OCI-LY1 (cell line): ENCODE measurements around the gene FPR3.

Experiments
- H2AFZ ChIP-seq: fragments of 200-600 bp; sonication (generic), shearing (Covaris generic); 2 replicates; pipeline ENCODE4 v1.6.0; 2014; ENCODE audit warnings: antibody characterized with exemption, mild to moderate bottlenecking, low read length
- H3F3A ChIP-seq: fragments of 200-600 bp; sonication (generic), shearing (Covaris generic); 2 replicates; pipeline ENCODE4 v1.6.0; 2014; ENCODE audit warnings: mild to moderate bottlenecking, antibody characterized with exemption, low read length, moderate library complexity; ENCODE audit not compliant: insufficient read depth
- H3K27ac ChIP-seq: fragments of 200-600 bp; sonication (generic); 2 replicates; pipeline ENCODE4 v1.5.1; 2014; ENCODE audit warnings: low read length, mixed run types, mild to moderate bottlenecking, low read depth; ENCODE audit not compliant: poor library complexity, severe bottlenecking
- H3K27me3 ChIP-seq: fragments of 200-600 bp; sonication (generic); 2 replicates; pipeline ENCODE4 v1.6.0; 2014; ENCODE audit warnings: antibody characterized with exemption, mild to moderate bottlenecking, low read length, moderate library complexity; ENCODE audit not compliant: insufficient read depth
- H3K36me3 ChIP-seq: fragments of 200-600 bp; sonication (generic); 2 replicates; pipeline ENCODE4 v1.6.1; 2014; ENCODE audit warnings: mild to moderate bottlenecking, antibody characterized with exemption, low read length, moderate library complexity, mixed read lengths; ENCODE audit not compliant: insufficient read depth
- H3K4me1 ChIP-seq: fragments of 200-600 bp; sonication (generic); 2 replicates; pipeline ENCODE4 v1.5.1; 2014; ENCODE audit warnings: mild to moderate bottlenecking, low read length, moderate library complexity; ENCODE audit not compliant: insufficient read depth, severe bottlenecking
- H3K4me2 ChIP-seq: fragments of 200-600 bp; sonication (generic), shearing (Covaris generic); 2 replicates; pipeline ENCODE4 v1.6.1; 2014; ENCODE audit warnings: low read length
- H3K4me3 ChIP-seq: fragments of 200-600 bp; sonication (generic); 2 replicates; pipeline ENCODE4 v1.5.1; 2014; ENCODE audit warnings: low read length, low read depth, mild to moderate bottlenecking, mixed read lengths; ENCODE audit not compliant: poor library complexity, severe bottlenecking
- H3K79me2 ChIP-seq: fragments of 200-600 bp; shearing (Covaris generic); 2 replicates; pipeline ENCODE4 v1.6.1; 2016; ENCODE audit warnings: mixed run types, low read length, mixed read lengths; ENCODE audit not compliant: insufficient read depth
- H3K9ac ChIP-seq: fragments of 200-600 bp; sonication (generic), shearing (Covaris generic); 2 replicates; pipeline ENCODE4 v1.6.1; 2014; ENCODE audit warnings: mild to moderate bottlenecking, low read length, mixed read lengths
- H3K9me2 ChIP-seq: fragments of 200-600 bp; sonication (generic), shearing (Covaris generic); 2 replicates; pipeline ENCODE4 v1.6.1; 2014; ENCODE audit warnings: low read depth, mild to moderate bottlenecking, low read length, mixed read lengths
- H3K9me3 ChIP-seq: fragments of 200-600 bp; shearing (Covaris generic); 2 replicates; pipeline ENCODE4 v1.6.1; 2014; ENCODE audit warnings: low read length, mixed read lengths
- H4K20me1 ChIP-seq: fragments of 200-600 bp; sonication (generic), shearing (Covaris generic); 2 replicates; pipeline ENCODE4 v1.6.0; 2016; ENCODE audit warnings: mild to moderate bottlenecking, low read length; ENCODE audit not compliant: insufficient read depth
- CTCF ChIP-seq: fragments of 200-600 bp; sonication (generic), shearing (Covaris generic); IDR thresholded peaks from 2 replicates; pipeline ENCODE4 v1.5.1; 2017; ENCODE audit warnings: mild to moderate bottlenecking, antibody characterized with exemption, low read length, moderate library complexity, mixed read lengths
- EZH2 ChIP-seq: fragments of 200-600 bp; sonication (generic), shearing (Covaris generic); IDR thresholded peaks from 2 replicates; pipeline ENCODE4 v1.8.0; 2017; ENCODE audit warnings: borderline replicate concordance, mixed run types, mild to moderate bottlenecking, antibody characterized with exemption, low read length, moderate library complexity, mixed read lengths

The FPR3 gene

GRCh38 chr19:51777570-51778462 is 17.1 kb upstream of the FPR3 start:
- no peak overlapping the region for H2AFZ ChIP-seq
- H3K4me2 ChIP-seq = no peak overlapping the region
- H3K36me3 ChIP-seq = no peaks in the 10 kb centered on the region
- H3K4me1 ChIP-seq = no peaks in the 10 kb centered on the region
- H3K9me2 ChIP-seq = no peaks in the 10 kb centered on the region
- no peak overlapping the region for H3K4me3 ChIP-seq
- no peaks in the 10 kb centered on the region; the same call in 1 of the 2 replicates for H3K27me3 ChIP-seq
- H3K79me2 ChIP-seq = no peaks in the 10 kb centered on the region
- TF ChIP-seq EZH2 (no peak), CTCF (peak; percentile 66; the same call in 1 of the 2 replicates)
- no peaks in the 10 kb centered on the region for H3F3A ChIP-seq
- no peaks in the 10 kb centered on the region for H4K20me1 ChIP-seq
- H3K27ac ChIP-seq = no peak overlapping the region
- no peaks in the 10 kb centered on the region for H3K9me3 ChIP-seq
- H3K9ac ChIP-seq = no peak overlapping the region

DNA sequence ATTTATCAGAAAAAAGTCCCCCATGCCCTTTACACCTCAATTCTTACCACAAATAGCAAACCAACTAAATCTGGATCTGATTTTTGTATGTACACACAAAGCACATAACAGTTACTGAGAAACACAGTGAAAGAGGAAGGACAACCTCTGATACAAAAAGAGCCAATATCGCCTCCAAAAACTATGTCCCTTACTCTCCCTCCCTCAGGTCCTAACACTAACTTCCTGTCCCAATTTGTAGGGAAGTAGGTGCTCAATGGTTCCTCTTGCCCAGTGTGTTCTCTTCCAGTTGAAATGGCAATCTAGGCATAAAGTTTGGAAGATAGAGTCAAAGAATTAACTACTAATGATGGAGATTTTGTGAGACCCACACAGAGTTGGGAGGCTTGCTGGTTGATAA is 15.8 kb upstream of the FPR3 start:
- no peaks in the 10 kb centered on the region for H3K4me1 ChIP-seq
- no peaks in the 10 kb centered on the region for H3K79me2 ChIP-seq
- H3K36me3 ChIP-seq = no peaks in the 10 kb centered on the region
- no peak overlapping the region for H2AFZ ChIP-seq
- H3F3A ChIP-seq = no peaks in the 10 kb centered on the region
- no peaks in the 10 kb centered on the region for H3K9me3 ChIP-seq
- H3K9me2 ChIP-seq = no peaks in the 10 kb centered on the region
- no peak overlapping the region for H3K4me2 ChIP-seq
- no peaks in the 10 kb centered on the region for H4K20me1 ChIP-seq
- H3K4me3 ChIP-seq = no peak overlapping the region
- no peak for TF ChIP-seq EZH2
- no peak for TF ChIP-seq CTCF
- H3K27me3 ChIP-seq = no peaks in the 10 kb centered on the region
- H3K9ac ChIP-seq = no peak overlapping the region
- H3K27ac ChIP-seq = no peak overlapping the region

- Histone ChIP-seq H3K27ac (no peak overlapping the region), H4K20me1 (no peaks in the 10 kb centered on the region), H3K9ac (no peak overlapping the region), H2AFZ (no peak overlapping the region), H3K4me3 (no peak overlapping the region), H3K4me1 (no peaks in the 10 kb centered on the region), H3K9me3 (no peaks in the 10 kb centered on the region), H3K9me2 (no peaks in the 10 kb centered on the region), H3F3A (no peaks in the 10 kb centered on the region), H3K79me2 (no peaks in the 10 kb centered on the region), H3K4me2 (no peak overlapping the region), H3K36me3 (no peaks in the 10 kb centered on the region), H3K27me3 (no peaks in the 10 kb centered on the region)
- TF ChIP-seq EZH2 = no peak
- no peak for TF ChIP-seq CTCF
Observed at GRCh38 chr19:51779703-51780102, 15.3 kb upstream of the FPR3 start.
